Ishikawa (cell line): ENCODE measurements around the gene SLC7A1.
A peak's percentile ranks its signal among the peaks of the same experiment; 100 is the strongest.

Experiments
- CEBPB ChIP-seq: IDR thresholded peaks from 2 replicates; pipeline ENCODE4 v1.6.1; 2012
- CREB1 ChIP-seq: IDR thresholded peaks from 2 replicates; pipeline ENCODE4 v1.6.1; 2012; ENCODE audit warnings: low read depth
- EGR1 ChIP-seq: IDR thresholded peaks from 2 replicates; pipeline ENCODE4 v1.6.1; 2012
- EP300 ChIP-seq: IDR thresholded peaks from 2 replicates; pipeline ENCODE4 v1.6.1; 2012; ENCODE audit warnings: borderline replicate concordance
- FOXM1 ChIP-seq: IDR thresholded peaks from 2 replicates; pipeline ENCODE4 v1.6.1; 2012; ENCODE audit warnings: low read depth, borderline replicate concordance
- NFIC ChIP-seq: IDR thresholded peaks from 2 replicates; pipeline ENCODE4 v1.6.1; 2012
- RAD21 ChIP-seq: IDR thresholded peaks from 2 replicates; pipeline ENCODE4 v1.6.1; 2012; ENCODE audit warnings: low read depth
- TAF1 ChIP-seq: IDR thresholded peaks from 2 replicates; pipeline ENCODE4 v1.6.1; 2012; ENCODE audit warnings: low read depth, mild to moderate bottlenecking
- TCF12 ChIP-seq: IDR thresholded peaks from 2 replicates; pipeline ENCODE4 v1.6.1; 2012; ENCODE audit warnings: low read depth
- TEAD4 ChIP-seq: IDR thresholded peaks from 2 replicates; pipeline ENCODE4 v1.6.1; 2012
- YY1 ChIP-seq: IDR thresholded peaks from 2 replicates; pipeline ENCODE4 v1.6.1; 2012; ENCODE audit warnings: low read depth
- ZBTB7A ChIP-seq: IDR thresholded peaks from 2 replicates; pipeline ENCODE4 v1.6.1; 2012; ENCODE audit warnings: low read depth
- TF ChIP-seq, protein P1 (sequence below): IDR thresholded peaks from 2 replicates; pipeline ENCODE4 v1.6.1; 2012
- TF ChIP-seq, protein P2 (sequence below): IDR thresholded peaks from 2 replicates; pipeline ENCODE4 v1.6.1; 2012
- TF ChIP-seq, protein P3 (sequence below): IDR thresholded peaks from 2 replicates; pipeline ENCODE4 v1.6.1; 2012; ENCODE audit warnings: low read depth, mild to moderate bottlenecking

Gene SLC7A1

DNA sequence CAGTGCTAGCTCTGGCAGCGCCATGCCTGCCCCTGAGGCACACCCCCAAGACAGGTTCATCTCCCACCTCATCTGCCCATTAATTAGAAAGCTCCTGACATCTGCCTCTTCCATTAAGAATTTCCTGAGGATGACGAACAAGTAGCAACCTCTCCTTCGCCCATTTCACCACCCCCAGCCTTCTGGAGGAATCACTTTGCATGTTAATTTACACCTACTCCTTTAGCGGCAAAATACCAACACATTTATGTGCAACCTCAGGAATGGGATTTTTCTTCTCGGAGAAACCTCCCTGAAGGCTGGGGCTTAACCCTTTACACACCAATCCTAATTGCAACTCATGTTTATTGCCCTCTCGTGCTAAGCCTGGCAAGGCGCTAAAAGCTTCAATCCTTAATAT, 13.8 kb downstream of the SLC7A1 start:
- TF ChIP-seq NFIC (no peak), TEAD4 (no peak), CEBPB (no peak), ZBTB7A (no peak), FOXM1 (no peak), CREB1 (no peak), EGR1 (no peak), TAF1 (no peak), YY1 (no peak), EP300 (no peak), TCF12 (no peak), RAD21 (no peak)
- TF ChIP-seq, protein P1, sequence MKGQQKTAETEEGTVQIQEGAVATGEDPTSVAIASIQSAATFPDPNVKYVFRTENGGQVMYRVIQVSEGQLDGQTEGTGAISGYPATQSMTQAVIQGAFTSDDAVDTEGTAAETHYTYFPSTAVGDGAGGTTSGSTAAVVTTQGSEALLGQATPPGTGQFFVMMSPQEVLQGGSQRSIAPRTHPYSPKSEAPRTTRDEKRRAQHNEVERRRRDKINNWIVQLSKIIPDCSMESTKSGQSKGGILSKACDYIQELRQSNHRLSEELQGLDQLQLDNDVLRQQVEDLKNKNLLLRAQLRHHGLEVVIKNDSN, result no peak
- TF ChIP-seq, protein P2, sequence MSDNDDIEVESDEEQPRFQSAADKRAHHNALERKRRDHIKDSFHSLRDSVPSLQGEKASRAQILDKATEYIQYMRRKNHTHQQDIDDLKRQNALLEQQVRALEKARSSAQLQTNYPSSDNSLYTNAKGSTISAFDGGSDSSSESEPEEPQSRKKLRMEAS, result no peak
- TF ChIP-seq, protein P3, sequence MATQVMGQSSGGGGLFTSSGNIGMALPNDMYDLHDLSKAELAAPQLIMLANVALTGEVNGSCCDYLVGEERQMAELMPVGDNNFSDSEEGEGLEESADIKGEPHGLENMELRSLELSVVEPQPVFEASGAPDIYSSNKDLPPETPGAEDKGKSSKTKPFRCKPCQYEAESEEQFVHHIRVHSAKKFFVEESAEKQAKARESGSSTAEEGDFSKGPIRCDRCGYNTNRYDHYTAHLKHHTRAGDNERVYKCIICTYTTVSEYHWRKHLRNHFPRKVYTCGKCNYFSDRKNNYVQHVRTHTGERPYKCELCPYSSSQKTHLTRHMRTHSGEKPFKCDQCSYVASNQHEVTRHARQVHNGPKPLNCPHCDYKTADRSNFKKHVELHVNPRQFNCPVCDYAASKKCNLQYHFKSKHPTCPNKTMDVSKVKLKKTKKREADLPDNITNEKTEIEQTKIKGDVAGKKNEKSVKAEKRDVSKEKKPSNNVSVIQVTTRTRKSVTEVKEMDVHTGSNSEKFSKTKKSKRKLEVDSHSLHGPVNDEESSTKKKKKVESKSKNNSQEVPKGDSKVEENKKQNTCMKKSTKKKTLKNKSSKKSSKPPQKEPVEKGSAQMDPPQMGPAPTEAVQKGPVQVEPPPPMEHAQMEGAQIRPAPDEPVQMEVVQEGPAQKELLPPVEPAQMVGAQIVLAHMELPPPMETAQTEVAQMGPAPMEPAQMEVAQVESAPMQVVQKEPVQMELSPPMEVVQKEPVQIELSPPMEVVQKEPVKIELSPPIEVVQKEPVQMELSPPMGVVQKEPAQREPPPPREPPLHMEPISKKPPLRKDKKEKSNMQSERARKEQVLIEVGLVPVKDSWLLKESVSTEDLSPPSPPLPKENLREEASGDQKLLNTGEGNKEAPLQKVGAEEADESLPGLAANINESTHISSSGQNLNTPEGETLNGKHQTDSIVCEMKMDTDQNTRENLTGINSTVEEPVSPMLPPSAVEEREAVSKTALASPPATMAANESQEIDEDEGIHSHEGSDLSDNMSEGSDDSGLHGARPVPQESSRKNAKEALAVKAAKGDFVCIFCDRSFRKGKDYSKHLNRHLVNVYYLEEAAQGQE, result no peak

DNA sequence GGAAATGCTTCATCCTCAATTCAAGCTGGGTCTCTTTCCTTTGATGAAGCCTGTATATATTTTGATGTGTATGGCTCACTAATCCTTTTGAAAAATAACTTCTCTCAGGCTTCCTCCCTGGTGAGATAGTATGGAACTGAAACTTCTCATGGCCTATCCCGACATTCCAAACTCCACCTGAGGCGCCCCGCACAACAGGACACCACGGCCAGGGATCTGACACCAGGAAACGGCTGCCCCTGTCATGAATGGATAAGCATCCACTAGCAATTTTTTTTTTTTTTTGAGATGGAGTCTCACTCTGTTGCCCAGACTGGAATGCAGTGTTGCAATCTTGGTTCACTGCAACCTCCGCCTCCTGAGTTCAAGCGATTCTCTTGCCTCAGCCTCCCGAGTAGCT, 16.4 kb downstream of the SLC7A1 start:
- TF ChIP-seq CREB1 (no peak), TAF1 (no peak), EP300 (peak; percentile 75), NFIC (peak; percentile 49; the same call in 1 of the 2 replicates), TCF12 (peak; percentile 70), CEBPB (peak; percentile 89), EGR1 (no peak), YY1 (no peak), RAD21 (no peak), ZBTB7A (no peak), FOXM1 (peak; percentile 62), TEAD4 (peak; percentile 76)
- TF ChIP-seq, protein P1, result no peak
- TF ChIP-seq, protein P3, result no peak
- TF ChIP-seq, protein P2, result no peak; the same call in 1 of the 2 replicates

DNA sequence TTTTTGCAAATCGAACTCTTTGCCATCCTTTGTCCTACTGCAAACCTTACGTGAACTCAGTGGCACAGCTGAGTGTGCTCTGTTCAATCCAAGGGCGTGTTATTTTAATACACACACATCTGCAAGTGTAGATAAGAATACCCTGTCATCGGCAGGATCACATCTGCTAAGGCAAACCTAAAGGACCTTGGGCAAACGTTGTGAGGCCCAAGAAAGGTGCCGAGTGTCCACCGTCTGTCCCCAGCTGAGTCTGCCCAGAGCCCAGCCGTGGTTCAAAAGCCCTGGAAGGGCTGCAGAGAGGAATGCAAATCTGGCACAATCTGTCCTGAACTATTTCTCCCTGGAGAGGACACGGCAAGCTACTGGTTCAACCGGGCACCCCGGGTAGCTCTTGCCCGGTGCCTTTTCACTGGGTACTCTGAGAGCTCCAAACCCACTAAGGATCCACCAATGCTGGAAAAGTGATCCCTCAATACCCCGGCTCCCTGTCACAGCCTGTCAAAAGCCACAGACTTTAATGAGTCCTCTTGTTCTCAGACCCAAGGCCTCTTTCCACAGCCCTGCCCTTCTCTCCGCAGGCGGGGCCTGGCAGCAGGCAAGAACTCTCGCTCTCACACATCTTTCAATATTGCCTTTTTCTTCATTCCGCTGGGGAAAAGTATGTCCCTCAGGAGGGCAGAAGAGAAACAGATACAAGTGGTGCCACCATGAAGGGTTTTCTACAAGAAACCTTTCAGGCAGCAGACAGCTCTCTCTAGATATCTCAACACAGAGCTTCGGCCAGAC, 17.0 kb downstream of the SLC7A1 start:
- TF ChIP-seq TCF12 (no peak), EP300 (no peak), RAD21 (no peak)
- TF ChIP-seq, protein P1, result no peak

DNA sequence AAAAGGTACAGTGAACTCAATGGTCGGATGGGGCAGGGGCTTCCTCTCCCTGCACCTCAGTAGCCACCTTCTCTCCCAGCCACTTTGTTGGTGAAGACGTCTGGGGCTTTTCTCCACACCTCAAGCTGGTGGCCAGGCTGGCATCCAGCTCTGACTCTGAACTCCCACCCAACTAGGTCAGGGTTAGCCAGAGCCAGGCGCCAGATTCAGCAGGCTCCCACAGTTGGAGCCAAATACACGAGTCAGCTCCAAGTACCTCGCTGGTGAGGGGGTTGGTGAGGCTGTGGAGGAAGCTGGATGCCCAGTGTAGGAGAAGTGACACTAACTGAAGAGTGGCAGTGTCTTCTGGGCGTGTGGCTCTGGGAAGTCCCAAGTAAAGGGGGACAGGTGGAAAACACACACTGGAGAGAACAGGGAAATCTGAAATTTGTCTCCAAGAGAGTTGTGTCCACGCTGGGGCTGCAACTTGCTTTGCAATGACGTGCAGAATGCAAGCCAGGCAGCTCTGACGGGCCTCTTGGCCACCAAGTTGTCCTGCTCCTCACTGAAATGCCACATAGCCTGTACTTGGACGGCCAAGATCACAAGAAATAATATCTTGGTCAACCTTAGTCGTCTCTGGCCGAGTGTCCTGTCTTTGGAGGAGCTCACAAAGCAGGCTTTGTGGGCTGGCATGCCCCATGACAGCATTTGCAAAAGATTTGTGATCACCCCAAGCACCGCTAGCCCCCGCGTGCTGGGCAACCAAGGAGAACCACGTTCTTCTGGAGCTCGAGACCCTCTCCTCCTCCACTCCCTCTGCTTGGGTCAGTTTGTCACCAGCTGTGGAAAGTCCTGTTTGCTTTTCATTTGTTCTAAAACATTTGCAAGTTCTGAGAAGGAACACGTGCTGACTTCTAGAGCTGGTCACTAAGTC, 18.1 kb downstream of the SLC7A1 start:
- TF ChIP-seq EGR1 (no peak), TCF12 (no peak), TEAD4 (no peak), YY1 (no peak), RAD21 (no peak), EP300 (no peak), TAF1 (no peak), FOXM1 (no peak), NFIC (no peak), CREB1 (no peak)
- TF ChIP-seq, protein P2, result no peak
- TF ChIP-seq, protein P3, result no peak
